VCaP (cell line): ENCODE measurements around the gene TMEM187.

ENCODE experiments used
- H3K27ac ChIP-seq: fragments of 450-650 bp; 2 replicates; pipeline ENCODE4 v1.5.1; 2017
- CTCF ChIP-seq: fragments of 450-650 bp; conservative IDR thresholded peaks from 2 replicates; pipeline ENCODE4 v1.5.1; 2017; ENCODE audit warnings: mild to moderate bottlenecking, moderate library complexity

TMEM187 gene

GRCh38 chrX:154002215-154002719 lies 29.7 kb downstream of the TMEM187 start:
- TF ChIP-seq CTCF, result no peak
- H3K27ac ChIP-seq, result no peak overlapping the region

GRCh38 chrX:154004315-154004714 lies 31.8 kb downstream of the TMEM187 start:
- TF ChIP-seq CTCF, result no peak
- H3K27ac ChIP-seq, result no peak overlapping the region

GRCh38 chrX:154006947-154007346 lies 34.4 kb downstream of the TMEM187 start:
- TF ChIP-seq CTCF, result no peak
- H3K27ac ChIP-seq, result no peak overlapping the region

GRCh38 chrX:154008521-154008920 lies 36.0 kb downstream of the TMEM187 start:
- no peak for TF ChIP-seq CTCF
- H3K27ac ChIP-seq, result no peak overlapping the region

GRCh38 chrX:154010330-154011087 lies 38.0 kb downstream of the TMEM187 start:
- no peak overlapping the region for H3K27ac ChIP-seq
- TF ChIP-seq CTCF, result no peak

- no peak overlapping the region for H3K27ac ChIP-seq
- no peak for TF ChIP-seq CTCF
Observed at GRCh38 chrX:154011376-154012335, 39.1 kb downstream of the TMEM187 start.

- TF ChIP-seq CTCF, result no peak
- no peak overlapping the region for H3K27ac ChIP-seq
Observed at GRCh38 chrX:154012336-154012991, 39.9 kb downstream of the TMEM187 start.
